HepG2 (cell line): ENCODE measurements around the gene COX7A1. TPM values are rescaled to one million over a fixed set of nuclear protein-coding genes. Genes with fewer than 3 reads are reported as not detected.

Experiments
- GFI1 ChIP-seq: sonication (generic); formaldehyde crosslinking; IDR thresholded peaks from 2 replicates; pipeline ENCODE4 v1.5.0; 2020; ENCODE audit warnings: missing genetic modification reagents, mild to moderate bottlenecking, borderline replicate concordance
- JUND ChIP-seq: sonication (generic); formaldehyde crosslinking; IDR thresholded peaks from 2 replicates; pipeline ENCODE4 v1.8.0; 2022; ENCODE audit warnings: mild to moderate bottlenecking, missing genetic modification reagents
- MYC ChIP-seq: sonication (generic); formaldehyde crosslinking; IDR thresholded peaks from 2 replicates; pipeline ENCODE4 v1.9.0; 2021; ENCODE audit warnings: missing genetic modification reagents, borderline replicate concordance
- SRSF1 ChIP-seq: fragments of 200-400 bp; formaldehyde crosslinking; optimal IDR thresholded peaks from 2 replicates; pipeline ENCODE3; 2017; ENCODE audit warnings: mild to moderate bottlenecking, low read depth, low read length, moderate library complexity
- SRY ChIP-seq: sonication (generic); formaldehyde crosslinking; IDR thresholded peaks from 2 replicates; pipeline ENCODE4 v1.8.0; 2022; ENCODE audit warnings: mild to moderate bottlenecking, missing genetic modification reagents
- ZNF124 ChIP-seq: sonication (generic); formaldehyde crosslinking; IDR thresholded peaks from 2 replicates; pipeline ENCODE4 v1.4.0; 2020; ENCODE audit warnings: missing genetic modification reagents
- ZNF503 ChIP-seq: sonication (generic); formaldehyde crosslinking; IDR thresholded peaks from 2 replicates; pipeline ENCODE4 v1.4.0; 2020; ENCODE audit warnings: missing genetic modification reagents
- ZNF570 ChIP-seq: sonication (generic); formaldehyde crosslinking; IDR thresholded peaks from 2 replicates; pipeline ENCODE4 v1.4.0; 2020; ENCODE audit warnings: mild to moderate bottlenecking, missing genetic modification reagents, borderline replicate concordance
- polyA plus RNA-seq, 8 experiments: library from polyadenylated mRNA; depleted of rRNA in 3 of 8; stranded (reverse) in 7 of 8; unstranded in 1 of 8; fragments of >200 nt; fragmentation: Illumina TruSeq in 4 of 8; extraction: Trizol in 4 of 8; gene quantifications; 2 replicates each; pipeline versions ENCODE4 v1.2.1 to v1.2.3, GENCODE V29; 2011 to 2016; ENCODE audit warnings: low read depth in 4 of 8, missing spikeins in 1 of 8, mixed read lengths in 1 of 8; ENCODE audit not compliant: insufficient read depth in 1 of 8
- total RNA-seq, 5 experiments: library from RNA; depleted of rRNA; stranded (reverse); fragments of >200 nt; fragmentation: Illumina TruSeq; extraction: Trizol; gene quantifications; 2 replicates each; pipeline ENCODE4 v1.2.3, GENCODE V29; 2016; ENCODE audit warnings: low read depth in 1 of 5
- TF ChIP-seq, protein P1 (sequence below): sonication (generic); formaldehyde crosslinking; IDR thresholded peaks from 2 replicates; pipeline ENCODE4 v1.4.0; 2020; ENCODE audit warnings: missing genetic modification reagents
- TF ChIP-seq, protein P2 (sequence below): sonication (generic); formaldehyde crosslinking; IDR thresholded peaks from 2 replicates; pipeline ENCODE4 v1.5.0; 2020; ENCODE audit warnings: missing genetic modification reagents, mild to moderate bottlenecking, borderline replicate concordance

The COX7A1 gene
- total and polyA plus RNA-seq, 2 of the 13 experiments (the other 11 are each of a cell fraction or from before 2014, with no cell fraction given) = not detected

DNA sequence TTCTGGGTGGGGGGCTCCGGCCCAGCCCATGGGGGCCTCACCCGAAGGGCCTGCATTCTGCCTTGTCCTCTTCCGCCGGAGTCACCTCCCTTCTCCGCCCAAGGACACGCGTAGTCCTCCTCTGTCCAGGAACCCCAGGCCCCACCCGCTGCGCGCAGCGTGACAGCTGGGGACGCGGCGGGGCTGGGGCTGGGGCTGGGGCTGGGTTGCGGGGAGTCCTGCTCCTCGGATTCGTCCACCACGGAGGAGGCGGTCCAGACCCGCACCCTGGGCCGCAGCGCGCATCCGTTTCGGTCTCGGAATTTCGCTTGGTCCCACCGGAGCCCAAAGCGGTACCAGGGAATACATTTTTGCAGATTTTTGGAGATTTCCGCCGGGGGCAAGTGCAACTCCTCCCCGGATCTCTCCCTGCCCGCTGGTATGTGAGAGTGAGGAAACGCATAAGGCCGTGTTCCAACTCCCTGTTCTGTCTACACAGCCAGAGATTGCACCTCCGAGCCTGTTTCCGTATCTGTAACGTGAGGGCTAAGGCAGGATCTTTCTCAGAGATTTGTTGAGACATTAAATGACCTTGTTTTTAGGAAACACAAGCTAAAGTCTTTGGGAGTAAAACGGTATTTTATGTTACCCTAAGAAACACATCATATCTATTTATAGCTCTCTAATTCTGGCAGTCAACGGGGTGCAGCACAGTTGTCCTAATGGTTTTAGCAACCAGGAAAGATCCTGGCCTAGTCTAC lies at the start of gene COX7A1 (continued):
- TF ChIP-seq ZNF124 (CRISPR knock-in tag) = no peak
- TF ChIP-seq SRY (CRISPR knock-in tag) = no peak
- no peak for TF ChIP-seq SRSF1
- TF ChIP-seq ZNF503 = no peak
- no peak for TF ChIP-seq MYC (CRISPR knock-in tag)
- no peak for TF ChIP-seq ZNF570 (CRISPR knock-in tag)
- TF ChIP-seq, protein P1, sequence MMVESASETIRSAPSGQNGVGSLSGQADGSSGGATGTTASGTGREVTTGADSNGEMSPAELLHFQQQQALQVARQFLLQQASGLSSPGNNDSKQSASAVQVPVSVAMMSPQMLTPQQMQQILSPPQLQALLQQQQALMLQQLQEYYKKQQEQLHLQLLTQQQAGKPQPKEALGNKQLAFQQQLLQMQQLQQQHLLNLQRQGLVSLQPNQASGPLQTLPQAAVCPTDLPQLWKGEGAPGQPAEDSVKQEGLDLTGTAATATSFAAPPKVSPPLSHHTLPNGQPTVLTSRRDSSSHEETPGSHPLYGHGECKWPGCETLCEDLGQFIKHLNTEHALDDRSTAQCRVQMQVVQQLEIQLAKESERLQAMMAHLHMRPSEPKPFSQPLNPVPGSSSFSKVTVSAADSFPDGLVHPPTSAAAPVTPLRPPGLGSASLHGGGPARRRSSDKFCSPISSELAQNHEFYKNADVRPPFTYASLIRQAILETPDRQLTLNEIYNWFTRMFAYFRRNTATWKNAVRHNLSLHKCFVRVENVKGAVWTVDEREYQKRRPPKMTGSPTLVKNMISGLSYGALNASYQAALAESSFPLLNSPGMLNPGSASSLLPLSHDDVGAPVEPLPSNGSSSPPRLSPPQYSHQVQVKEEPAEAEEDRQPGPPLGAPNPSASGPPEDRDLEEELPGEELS (CRISPR knock-in tag) = no peak
- no peak for TF ChIP-seq JUND (CRISPR knock-in tag)
- no peak for TF ChIP-seq GFI1 (CRISPR knock-in tag)
- TF ChIP-seq, protein P2, sequence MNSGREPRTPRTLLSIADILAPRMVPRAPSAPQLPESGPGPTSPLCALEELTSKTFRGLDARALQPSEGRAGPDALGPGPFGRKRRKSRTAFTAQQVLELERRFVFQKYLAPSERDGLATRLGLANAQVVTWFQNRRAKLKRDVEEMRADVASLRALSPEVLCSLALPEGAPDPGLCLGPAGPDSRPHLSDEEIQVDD (CRISPR knock-in tag) = no peak
